ENCODE data around the gene NFIA.
"Not testable (repeated sequence)": the region's sequence is repeated elsewhere in the genome, so short reads cannot be mapped to it uniquely, and the experiment has no call there.

The NFIA gene

DNA sequence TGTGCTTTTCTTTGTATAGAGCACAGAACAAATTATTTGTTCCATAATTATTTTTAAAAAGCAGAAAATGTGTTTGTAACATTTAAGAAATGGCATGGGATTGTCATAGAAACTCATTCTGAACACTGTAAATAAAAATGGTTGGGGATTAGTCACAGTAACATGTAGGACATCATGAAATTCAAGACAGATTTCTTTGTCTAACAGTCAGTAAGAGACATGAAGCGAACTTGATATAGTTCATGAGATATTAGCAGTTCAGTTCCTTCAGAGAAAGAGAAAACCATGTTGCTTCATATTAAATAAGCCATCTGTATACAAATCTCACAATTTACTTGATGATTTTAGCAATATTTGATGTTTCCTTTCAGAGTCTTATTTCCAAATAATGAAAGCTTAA is 19.7 kb downstream of the NFIA start:
- no peak for DNase-seq (ENCODE audit: low read depth)

DNA sequence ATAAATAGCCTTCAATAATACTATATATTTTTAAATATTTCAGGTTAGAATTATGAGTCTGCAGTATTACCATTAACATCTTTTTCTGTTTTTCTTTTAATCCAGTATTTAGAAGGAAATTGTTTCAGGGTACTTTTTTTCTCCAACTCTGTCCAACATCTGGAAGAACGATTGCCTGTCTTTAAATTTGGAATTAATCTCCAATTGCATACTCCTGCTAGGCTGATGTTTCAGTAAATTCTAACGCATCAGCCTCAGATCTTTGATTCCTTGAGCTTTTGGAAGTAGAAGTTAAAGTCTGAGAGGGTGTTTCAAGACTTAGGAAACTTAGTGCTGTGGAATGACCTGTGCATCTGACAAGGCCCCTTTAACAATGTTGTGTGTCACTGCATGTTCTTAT is 20.3 kb downstream of the NFIA start:
- no peak for DNase-seq (ENCODE audit: low read depth)

DNA sequence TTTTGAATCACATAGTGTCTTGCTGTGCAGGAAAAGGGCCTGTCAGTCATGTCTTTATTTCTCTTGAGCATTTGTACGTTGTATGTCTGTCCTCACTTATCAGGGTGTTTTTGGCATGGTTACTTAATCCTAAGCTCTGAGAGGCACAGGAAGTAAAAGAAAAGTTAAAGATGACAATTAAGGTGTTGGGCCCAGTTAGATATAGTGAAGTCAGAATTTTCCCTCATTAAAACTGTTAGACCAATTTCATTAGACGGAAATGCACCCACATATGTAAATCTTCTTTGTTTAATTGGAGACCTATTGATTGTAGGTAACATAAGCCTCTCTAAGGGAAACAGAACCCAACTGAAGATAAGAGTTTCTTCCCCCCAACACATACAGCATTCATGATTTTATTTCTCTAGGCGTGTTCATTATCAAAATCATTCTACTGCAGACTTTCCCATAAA is 21.9 kb downstream of the NFIA start:
- no peak for DNase-seq (ENCODE audit: low read depth)

DNA sequence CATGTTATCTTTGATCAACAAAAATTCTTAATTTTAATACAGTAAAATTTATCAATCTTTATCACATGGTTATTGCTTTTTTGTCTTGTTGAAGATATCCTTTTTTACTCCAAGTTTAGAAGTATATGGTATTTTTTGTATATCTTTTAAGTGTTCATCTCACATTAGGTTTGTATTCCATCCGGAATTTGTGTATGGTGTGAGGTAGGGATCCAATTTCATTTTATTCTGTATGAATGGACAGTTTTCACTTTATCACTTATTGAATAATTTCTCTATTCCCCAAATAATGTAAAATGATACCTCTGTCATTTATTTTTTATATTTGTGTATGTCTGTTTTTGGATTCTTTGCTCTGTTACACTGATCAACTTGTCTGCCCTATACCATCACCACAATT is 25.3 kb downstream of the NFIA start:
- DNase-seq (ENCODE audit: low read depth) = no peak

DNA sequence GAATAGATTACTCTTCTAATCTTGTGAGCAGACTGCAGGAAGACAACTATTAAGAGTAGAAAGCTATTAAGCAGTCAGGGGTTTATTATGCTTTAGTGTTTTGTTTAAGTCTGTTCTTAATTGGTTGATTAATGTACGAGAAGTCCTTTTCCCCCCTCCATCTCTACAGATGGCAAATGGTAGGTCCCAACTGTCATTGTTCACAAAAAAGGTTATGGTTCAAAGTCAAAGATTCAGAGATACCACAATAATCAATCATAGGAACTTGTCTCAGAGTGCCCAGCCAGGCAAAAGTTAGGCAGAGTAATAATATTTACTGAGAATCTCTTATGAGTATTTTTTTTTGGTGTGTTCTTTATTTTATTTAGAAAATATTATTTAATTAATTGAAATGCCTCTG is 26.8 kb downstream of the NFIA start:
- DNase-seq (ENCODE audit: low read depth) = no peak

DNA sequence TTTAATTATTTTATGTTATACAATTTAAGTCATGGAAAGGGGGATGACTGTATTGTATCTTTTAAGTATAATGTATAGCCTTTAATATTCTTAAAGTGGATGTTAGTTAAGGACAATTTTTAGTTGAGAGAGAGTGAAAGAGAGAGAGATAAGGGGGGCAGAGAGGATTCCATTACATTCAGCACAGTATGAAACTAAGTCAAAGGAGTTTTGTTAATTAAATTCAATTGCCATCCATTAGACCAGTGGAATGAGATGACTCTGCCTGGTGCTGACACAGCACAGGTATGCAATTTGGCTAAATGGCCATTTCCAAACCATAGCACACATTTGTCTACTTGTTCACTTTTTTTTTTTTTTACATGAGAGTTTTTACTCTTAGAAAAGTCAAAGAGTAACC is 27.5 kb downstream of the NFIA start:
- no peak for DNase-seq (ENCODE audit: low read depth)

DNA sequence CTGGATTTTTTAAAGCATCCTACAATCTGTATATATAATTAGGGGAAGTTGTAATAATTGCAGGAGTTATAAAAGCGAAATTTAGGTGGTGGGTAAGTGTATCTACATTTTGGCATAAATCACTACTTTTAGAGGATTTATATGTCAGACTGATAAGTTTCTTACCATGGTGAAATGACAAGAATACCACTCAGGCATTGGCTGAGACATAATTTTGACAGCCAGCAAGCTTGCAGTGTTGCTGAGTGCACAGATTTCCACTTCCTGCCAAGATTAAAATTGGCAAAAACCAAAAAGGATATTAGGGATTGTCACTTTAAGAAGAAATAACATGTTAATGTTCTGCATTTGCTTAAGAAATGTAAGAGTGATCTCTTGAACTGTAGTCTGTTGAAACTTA is 28.2 kb downstream of the NFIA start:
- no peak for DNase-seq (ENCODE audit: low read depth)

DNA sequence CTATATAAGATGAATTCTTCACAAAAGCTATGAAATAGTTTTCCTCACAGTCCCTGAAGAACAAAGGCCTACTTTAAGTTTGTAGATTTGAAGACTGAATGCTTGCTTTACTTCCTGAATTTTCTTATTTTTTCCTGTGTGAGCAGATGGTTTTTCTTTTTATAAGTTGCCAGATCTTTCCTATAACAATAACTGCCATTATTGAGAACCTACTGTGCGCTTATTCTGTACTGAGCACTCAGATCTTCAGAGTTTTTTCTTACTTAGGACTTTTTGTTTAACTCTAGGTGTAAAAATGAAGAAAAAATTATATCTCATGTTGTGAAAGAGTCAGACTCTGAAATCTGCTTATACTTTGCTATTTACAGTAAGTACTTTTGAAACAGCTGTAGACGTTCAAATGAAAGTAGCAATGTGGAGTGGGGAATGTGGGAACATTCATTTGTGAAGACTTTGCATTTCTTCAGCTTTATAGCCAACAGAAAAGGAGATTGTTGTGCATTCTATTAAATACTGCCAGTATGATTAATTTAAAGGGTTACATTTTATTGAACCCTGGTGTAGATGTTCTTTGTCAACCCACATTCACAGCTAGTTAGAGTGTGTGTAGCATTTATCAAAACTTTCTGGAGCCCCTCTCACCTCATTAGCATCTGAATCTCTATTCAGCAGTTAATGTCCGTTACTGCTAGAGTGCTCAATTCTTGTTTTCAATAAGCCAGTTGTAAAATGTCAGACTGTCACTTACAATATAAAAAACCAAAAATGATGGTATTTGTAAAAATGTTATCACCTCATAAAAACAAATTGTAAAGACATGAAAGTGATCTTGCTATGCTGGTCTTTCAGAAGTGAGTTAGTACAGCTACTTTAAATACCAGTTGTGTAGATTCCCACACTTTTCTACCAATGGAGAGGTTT is 29.0 kb downstream of the NFIA start:
- no peak for DNase-seq (ENCODE audit: low read depth)

DNA sequence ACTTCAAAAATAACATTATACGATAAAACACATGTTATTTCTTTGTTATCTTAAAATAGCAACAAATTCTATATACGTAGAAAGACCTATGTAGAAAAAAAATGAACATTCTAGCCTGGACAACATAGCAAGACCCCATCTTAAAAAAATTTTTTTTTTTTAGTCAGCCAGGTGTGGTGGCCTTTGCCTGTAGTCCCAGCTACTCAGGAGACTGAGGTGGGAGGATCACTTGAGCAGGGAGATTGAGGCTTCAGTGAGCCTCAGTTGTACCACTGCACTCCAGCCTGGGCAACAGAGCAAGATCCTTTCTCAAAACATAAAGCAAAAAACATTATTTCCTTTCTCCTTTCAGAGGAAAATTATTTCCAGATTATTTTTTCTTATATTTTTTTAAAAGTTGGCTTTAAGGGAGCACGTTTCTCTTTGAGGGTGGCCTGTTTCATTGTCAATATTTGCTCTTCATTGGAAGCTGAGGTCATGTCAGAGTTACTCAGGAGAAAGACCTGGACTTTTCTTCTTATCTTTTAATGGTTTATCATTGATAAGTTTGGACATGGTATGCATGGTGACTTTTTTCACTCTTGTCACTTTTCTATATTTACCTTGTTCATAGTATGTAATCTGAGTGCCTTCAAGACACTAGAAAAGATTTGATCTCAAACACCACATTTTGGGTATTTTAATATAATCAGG is 32.0 kb downstream of the NFIA start:
- no peak for DNase-seq (ENCODE audit: low read depth)

DNA sequence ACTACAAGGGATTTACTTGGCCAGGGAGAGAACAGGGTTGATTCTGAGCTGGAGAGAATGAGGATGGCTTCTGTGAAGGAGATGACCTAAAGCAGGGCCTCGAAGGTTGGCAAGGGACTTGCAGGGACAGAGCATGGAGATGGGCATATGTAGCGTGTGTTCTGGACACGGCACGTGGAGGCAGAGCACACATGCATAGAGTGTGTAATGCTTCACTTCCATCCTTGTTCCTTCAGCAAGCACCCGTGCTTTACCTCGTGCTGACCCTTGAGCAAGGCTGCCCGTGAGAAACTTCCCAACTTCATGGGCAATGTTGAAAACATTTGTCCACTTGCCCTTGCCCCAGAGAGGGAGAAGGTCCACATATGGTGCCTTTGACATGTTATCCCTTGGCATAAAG is 33.1 kb downstream of the NFIA start:
- DNase-seq (ENCODE audit: low read depth) = no peak

DNA sequence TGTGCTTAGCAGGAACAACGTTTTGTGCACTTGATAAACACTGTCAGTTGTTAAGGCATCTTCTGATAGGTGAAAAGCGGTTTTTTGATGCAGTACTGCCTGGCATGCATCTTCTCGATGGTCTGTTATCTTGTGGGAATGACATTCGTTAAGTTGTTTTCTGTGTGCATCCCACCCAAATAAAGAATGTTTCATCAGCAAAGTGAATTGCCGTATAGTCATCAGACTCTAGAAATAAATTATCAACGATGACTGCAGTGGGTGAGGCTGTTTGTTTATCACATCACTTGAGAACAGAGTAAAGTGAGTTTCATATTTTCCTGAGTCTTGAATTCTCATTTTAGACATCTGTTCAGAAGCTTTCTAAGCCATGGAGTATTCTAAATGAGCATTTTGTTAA is 34.1 kb downstream of the NFIA start:
- no peak for DNase-seq (ENCODE audit: low read depth)

DNA sequence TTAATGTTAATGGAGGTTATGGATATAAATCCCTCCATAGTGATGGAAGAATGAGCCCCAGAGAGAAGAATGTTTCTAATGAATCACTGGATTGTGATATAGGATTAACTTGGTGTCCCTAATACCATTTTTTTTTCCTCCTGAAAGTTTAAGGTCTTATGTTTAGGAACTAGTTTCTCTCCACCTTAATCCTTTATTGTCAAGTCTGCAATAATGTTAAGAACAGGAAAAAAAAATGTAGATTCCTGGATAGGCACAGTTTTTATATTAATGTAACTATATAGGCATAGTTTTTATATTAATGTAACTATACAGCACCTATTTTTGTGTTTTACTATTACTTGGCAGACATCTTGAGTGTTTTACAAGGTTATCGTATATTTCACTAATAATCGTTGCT is 34.9 kb downstream of the NFIA start:
- no peak for DNase-seq (ENCODE audit: low read depth)

DNA sequence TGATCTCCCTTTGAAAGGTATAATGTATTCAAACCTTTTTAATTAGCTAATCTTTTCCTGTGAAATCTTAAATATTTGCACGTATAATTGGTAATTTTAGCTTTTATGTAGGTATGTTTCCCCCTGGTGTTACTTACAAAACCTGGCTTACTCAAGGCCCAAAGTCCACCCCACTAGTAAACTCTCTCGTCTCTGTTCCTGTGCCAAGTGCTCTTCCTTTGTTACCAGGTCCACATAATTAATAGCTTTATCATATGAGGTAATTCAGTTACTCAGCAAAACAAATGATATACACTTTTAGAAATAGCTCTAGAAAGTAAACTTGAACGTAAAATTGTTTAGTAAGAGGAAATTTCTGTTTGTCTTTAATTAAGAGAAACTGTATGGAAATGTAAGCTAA is 36.7 kb downstream of the NFIA start:
- DNase-seq (ENCODE audit: low read depth) = no peak

DNA sequence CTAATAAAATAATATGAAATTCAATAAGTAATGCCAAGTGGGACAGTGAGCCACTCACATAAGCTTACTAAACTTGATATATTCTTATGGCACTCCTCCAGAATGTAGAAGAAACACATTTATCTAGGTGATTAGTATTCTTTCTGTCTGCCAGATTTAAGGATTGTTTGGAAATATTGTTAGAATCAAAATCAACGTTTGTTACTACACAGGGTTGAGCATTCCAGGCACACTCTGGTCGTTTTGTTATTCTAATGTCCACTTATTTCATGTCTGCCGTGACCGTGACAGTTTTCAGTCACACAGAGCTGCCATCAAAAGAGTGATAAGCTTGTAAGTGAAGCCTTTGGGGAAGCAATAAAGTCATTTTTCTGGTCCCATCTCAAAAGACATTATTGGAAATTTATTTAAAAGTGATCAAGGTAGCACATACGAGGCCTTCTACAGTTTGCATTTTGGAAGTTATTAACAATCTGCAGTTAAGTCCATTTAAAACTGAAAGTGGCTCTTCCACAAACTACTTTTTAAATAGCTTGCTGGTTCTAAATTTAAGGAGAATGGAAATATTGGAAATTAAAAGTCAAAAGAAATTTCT is 38.0 kb downstream of the NFIA start:
- no peak for DNase-seq (ENCODE audit: low read depth)

DNA sequence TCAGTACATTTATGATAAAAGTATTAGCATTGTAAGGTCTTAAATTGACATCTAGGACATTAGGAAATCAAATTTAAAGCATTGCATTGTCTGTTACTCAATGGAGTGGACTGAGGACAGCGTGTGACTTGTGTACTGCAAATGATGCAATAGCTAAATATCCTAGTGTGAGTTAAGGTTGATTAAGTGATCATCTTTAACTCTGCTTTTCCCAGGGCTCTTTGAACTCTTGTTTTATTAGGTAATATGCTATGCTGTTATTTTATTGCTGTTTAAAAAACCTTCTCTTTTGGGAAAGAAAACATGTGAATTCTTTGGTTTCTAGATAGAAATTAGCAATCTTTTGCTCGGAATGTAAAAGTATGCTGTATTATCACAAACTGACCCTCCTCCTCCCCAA is 38.6 kb downstream of the NFIA start:
- DNase-seq (ENCODE audit: low read depth) = no peak

DNA sequence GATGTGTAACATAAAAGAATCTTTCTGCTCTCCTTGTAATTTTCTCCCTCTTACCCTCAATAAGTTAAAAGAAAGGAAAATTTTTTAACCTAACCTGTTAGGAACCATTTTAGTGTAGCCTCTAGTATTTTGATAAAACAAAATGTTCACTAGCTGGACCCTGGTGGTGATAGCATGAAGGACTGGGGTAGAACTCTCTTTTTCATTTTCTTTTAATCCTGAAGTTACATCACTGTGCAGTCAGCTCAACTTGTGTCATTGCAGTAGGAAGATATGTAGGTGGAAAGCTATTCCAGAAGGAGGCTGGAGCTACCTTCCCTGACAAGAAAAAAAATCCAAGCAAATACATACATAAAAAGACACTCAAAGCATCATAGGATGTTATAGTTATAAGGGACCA is 39.3 kb downstream of the NFIA start:
- DNase-seq (ENCODE audit: low read depth) = no peak

DNA sequence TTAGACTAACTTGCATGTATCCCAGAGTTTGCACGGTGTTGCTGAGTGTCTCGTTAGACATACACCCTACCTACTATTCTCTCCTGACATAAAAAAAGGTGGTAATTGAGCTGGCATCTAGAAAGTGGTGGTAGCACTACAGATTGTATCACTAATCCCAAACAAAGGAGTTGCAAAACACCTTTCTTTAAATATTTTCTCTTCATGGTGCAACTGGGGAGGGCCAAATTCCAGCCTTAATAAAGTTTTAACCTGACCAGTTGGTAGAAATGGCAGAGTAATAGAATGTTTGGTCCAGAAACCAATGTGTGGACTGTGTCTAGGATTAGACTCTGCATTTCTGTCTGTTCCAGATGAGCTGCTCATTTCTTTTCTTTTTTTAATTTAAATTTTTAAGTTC is 40.0 kb downstream of the NFIA start:
- DNase-seq (ENCODE audit: low read depth) = no peak

DNA sequence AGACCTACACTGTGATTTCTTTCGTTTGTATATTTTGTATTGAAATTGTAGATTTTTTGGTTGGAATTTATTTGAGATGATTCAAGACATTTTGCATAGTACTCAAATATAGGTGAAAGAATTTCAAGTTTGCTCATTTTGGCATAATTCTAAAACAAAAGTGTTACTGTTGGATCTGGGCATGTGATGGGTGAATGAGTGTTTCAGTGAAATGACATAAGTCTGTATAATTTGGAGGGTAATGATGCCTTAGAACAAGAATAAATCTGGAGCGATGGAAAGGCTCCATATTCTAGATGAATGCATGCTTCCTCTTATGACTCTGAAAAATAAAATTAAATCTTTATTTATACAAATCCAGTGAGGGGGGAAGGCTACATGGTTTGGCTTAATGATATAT is 41.0 kb downstream of the NFIA start:
- no peak for DNase-seq (ENCODE audit: low read depth)

DNA sequence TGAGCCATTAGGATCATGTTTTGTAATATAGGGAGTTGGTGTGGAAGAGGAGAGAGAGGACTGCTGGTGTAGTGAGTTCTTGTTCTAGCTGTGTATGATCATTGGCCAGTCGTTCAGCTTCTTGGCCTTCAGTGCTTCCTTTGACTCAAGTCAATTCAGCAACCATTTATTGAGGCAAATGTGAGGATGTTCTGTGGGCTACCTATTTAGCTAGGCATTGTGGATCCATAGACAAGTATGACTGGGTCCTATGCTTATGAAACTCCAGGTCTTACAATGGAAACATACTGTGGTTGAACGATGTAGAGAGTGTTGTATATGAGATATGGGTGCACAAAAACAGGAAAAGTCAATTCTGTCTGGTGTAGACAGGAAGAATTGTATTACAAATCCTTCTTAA is 41.7 kb downstream of the NFIA start:
- no peak for DNase-seq (ENCODE audit: low read depth)

DNA sequence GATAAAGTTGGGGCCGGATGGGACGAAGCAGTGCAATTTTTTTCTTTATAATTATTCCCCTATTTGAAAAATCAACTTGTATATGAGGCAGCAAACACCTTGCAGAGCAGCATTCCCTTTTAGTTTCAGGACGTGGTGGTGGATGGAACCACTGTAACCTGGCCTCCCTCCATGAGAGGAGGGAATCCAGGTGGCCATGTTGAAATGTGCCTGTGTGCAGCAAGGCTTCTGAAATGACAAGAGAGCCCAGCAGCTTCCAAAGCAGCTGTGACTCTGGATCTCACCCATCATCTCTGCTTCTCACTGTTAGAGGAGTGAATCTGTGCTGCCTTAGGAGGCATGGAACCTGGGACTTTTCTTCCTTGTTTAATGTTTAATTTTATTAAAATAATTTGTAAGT is 42.3 kb downstream of the NFIA start:
- DNase-seq (ENCODE audit: low read depth) = no peak

DNA sequence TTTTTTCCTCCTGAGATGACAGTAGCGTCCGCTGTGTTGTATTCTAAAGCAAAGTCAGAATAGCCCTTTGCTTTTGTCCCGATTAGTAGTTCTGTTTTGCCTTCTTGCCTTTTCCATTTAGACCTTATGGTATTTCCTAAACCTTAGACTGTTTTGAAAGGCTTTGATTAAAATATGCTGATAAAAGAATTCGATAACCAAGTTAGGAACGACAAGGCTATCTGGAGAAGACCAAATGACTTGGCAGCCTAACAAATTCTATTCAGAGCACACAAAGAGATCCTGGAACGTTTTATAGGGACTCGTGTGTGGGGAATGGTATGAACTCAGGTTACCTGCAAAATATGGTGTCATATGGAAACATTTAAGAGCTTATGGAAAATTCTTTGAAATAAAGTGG is 42.9 kb downstream of the NFIA start:
- no peak for DNase-seq (ENCODE audit: low read depth)

DNA sequence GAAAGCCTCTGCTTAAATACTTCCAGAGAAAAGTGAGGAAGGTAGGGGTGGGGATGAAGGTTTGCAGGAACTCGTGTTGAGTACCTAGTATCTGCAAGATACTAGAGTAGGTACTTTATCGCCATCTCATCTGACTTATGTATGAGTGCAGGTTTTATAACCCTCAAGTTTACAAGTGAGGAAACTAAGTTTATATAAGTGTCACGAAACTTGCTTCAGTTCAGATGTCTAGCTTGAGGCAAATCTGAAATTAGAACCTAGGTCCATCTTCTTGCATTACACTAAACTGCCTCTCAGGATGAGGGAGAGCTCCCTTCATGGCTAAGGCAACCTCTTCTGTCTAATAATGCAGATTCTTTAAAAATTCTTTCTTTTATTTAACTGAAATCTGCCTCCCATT is 43.5 kb downstream of the NFIA start:
- DNase-seq (ENCODE audit: low read depth) = no peak

DNA sequence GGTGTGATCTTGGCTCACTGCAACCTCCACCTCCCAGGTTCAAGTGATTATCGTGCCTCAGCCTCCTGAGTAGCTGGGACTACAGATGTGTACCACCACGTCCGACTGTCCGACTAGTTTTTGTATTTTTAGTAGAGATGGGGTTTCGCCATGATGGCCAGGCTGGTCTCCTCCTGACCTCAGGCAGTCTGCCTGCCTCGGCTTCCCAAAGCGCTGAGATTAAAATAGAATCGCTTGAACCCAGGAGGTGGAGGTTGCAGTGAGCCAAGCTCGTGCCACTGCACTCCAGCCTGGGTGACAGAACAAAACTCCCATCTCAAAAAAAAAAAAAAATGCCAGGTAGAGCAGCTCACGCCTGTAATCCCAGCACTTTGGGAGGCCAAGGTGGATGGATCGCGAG is 44.5 kb downstream of the NFIA start:
- DNase-seq (ENCODE audit: low read depth) = not testable (repeated sequence)
